HG03039 (cell line): Measurements from ENCODE around the gene SNX24.

Experiments
- ATAC-seq: cut with Tn5 transposase; IDR thresholded peaks from one replicate; pipeline ENCODE4 v1.9.1; 2021; ENCODE audit warnings: mild to moderate bottlenecking, moderate library complexity; ENCODE audit not compliant: unreplicated experiment

SNX24 gene

DNA sequence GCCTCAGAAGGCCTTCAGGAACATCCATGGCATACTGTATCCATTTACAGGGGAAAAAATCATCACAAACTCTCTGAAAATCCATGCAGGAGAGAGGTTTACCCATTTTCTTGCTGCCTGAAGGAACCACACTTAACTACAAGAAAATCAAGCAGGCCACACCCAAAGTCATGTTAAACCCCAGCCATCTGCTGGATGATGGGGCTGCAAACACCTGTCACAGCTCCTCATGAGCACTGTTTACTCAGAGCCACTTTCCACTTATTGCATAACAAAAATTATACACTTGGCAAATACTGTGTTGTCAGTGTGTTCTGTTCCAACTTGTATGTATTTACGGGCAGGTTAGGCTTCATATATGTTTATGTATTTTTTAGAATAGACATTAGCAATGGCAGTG, 155.3 kb downstream of the SNX24 start:
- no peak for ATAC-seq

DNA sequence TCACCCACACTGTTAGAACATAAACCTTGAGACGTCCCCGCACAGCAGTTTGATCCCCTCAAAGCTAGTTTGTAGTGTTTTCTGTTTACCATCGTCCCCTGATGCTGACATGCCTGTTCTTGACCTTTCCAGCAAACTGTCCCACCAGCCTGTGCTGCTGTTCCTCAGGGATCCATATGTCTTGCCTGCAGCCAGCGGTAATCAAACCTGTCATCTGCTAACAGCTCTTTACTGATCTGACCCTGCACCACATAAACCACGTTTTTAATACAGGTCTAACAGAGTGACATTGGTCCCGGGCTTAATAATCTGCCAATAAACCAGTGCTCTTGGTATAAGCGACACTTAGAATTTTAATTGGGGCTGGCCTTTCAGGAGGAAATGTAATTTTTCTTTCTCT, 156.4 kb downstream of the SNX24 start:
- ATAC-seq = no peak

DNA sequence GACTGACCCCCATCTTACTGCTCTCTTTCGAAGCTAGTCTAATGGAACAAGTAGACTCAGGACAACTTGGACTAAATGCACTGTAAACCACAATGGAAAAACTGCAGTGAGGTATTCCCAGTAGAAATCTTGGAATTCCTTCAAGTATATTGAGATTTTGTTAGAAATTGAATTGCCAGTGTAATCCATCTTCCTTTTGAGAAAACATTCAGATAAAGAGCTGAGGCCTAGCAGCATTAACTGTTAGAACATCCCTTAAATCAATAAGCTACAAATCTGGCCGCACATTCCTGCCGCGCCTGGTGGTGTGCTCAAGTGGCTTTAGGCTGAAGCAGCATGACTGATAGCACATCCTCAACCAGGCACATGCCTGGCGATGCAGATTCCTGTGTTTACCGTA, 161.8 kb downstream of the SNX24 start:
- no peak for ATAC-seq

DNA sequence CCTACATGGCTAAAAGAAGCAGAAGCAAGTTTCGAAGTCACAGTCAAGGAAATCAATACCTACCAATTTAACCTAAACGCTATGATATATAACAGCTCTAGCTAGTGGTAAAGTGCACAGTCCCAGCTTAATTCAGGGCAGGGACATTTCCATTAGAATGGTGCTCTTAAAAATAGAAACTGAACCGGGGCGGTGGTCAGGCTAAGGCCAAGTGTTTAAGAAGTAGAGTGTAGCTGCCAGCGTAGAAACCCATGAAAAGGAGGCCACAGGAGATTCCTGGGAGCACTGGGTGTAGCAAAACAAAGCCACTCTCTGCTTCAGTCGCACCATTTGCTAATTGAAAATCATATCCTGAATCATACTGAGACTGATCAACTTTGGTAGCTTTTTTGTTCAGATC, 162.3 kb downstream of the SNX24 start:
- ATAC-seq = no peak

DNA sequence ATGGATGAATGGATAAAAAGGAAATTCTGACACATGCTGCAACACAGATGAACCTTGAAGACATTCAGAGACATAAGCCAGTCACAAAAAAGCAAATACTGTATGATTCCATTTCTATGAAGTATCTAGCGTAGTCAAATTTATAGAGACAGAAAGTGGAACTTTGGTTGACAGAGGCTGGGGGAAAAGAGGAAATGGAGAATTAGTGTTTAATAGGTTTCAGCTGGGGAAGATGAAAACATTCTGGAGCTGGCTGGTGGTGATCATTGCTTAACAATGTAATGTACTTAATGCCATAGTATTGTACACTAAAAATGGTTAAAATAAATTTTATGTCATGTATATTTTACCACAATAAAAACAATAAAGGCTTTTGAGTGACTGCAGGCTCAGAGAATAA, 166.9 kb downstream of the SNX24 start:
- ATAC-seq = no peak

DNA sequence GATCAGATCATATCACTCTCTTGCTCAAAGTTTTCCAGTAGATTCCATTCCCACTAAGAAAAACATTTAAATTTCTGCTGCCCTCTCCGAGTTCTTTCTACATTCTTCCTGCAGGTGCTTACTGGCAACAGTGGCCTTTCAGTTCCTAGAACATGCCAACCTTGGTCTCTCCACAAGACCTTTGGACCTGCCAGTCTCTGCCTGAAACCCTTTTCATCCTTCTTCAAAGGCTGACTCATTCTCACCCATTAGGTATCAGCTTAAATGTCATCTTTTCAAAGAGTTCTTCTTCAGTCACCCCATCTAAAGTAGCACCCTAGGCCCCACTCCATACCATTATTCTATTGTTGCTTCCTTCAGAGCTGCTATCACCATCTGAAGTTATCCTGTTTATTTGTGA, 169.3 kb downstream of the SNX24 start:
- no peak for ATAC-seq

DNA sequence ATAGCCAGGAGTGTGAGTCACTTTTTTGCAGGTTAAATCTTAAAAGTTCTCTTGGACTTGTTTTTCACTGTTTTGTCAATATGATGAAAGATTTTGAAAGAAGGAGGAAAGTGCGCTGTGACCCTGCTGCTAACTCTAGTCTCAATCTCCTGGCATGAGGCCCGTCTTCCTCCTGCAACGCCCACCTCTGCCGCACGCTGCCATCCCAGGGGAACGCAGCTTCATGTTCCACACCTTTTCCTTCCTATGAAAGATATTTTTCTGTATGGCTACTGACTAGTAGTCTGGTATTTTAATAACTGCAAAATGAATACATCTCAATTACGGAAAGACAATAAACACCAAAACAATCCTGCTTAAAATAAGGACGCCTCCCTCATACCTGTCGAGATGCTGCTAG, 182.8 kb downstream of the SNX24 start:
- no peak for ATAC-seq

DNA sequence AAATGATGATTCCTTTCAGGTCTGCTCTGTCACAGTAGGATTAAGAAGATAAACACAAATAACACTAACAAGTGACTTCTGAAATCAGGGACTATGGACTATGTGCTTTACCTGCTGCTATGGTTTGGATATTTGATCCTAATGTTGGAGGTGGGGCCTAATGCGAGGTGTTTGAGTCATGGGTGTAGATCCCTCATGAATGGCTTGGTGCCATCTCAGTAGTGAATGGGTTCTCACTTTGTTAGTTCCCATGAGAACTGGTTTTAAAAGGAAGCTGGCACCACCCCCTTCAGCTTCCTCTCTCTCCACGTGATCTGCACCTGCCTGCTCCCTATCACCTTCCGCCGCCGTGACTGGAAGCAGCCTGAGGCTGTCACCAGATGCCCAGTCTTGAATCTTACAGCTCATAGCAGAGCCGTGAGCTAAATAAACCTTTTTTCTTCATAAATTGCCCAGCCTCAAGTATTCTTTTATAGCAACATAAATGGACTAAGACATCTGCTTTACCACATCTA, 187.8 kb downstream of the SNX24 start:
- ATAC-seq = no peak

DNA sequence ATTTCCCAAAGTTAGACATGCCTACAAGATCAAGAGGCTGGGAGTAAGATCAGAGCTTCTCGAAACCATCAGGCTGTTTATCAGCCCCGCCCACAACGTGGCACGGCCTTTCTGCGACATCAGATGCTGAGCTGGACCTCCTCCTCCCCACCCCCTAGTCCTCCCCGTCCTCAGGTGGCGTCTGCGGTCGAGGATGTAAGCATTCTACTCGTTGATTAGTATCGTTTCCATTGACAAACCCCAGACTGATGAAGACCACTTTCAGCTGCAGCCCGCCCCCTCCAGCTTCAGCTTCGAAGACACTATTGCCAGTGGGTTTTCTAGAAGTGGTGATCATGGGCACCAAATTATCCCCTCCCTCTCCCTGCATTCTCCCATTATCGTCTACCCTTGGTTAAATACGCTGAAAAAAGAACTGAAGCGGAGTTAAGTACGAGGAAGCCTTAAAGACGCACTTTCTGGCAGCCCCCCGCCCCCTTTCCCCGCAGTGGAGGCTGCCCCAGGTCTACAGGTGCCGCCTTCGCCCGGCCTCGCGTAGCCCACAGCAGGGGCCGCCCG, 190.0 kb downstream of the SNX24 start:
- ATAC-seq = no peak

DNA sequence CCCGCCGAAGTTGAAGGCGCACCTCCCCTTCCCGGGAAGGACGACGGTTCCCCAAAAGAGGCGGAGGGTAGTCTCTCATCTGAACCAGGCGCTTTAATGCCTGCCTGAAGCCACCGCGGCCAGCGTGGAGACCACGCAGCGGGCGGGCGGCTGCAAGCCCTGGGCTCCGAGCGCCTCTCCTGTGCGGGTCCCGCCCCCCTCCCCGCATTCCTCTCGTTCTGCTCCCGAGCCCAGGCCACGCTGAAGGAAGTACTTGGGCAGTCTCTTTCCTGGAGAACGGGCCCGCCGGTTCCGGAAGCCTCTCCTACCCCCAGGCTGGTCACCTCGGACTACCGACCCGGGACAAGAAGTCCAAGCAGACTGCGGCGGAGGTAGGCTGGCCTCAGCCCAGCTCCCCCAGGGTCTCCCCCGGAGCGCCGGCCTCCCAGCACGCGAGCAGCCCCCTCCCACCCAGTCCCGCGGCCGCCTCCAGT, 190.5 kb downstream of the SNX24 start:
- ATAC-seq = peak; percentile 12

DNA sequence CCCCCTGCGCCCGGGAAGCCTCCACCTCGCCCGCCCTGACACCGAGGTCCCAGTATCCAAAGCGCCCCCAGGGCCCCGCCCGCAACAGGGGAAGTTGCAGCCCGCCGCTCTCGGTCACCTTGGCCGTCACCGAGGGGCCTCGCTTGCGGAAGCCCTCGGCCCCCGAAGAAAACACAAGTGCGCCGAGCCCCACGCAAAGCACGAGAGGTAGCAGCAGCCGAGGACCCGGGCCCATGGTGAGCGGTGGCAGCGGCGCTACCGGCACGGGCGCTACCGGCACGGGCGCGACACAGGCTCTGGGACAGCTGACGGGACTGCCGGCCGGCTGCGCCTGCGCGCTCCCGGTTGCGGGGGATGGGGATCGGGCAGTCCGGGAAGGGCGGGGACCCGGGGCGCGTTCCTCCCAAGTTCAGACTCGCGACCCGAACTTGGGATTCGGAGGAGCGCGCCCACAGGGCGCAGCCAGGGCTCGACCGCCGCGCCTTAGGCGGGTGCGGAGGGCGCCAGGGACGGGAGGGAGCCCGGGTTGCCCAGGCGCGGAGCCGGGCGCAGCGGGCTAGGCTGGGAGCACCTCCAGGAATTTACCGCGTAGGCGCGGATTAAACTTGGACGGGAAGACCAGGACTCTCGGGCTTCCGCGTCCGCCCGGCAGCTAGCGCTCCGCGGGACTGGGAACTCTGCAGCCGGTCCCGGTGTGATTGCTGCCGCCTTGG, 191.1 kb downstream of the SNX24 start, which contains the start of gene PPIC:
Gene PPIC, minus strand, starts transcription at position 335 of the 713 bp plus-strand sequence. Its CDS starts 100 bp downstream, at position 235.
- peak; percentile 66 for ATAC-seq

DNA sequence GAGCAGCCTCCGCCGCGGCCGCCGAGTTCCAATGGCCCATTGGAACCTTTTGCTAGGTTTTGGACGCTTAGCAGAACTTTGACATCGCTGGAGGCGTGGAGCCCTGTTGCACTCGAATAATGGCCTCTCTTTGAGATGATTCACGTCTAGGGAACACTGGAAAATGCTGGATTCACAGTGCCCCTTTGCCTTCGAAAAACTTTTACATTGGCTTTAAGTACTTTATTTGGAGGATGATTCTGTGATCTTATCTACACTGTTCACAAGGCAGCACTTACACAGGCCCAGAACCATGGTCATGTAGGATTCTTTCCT, 191.6 kb downstream of the SNX24 start:
- no peak for ATAC-seq

DNA sequence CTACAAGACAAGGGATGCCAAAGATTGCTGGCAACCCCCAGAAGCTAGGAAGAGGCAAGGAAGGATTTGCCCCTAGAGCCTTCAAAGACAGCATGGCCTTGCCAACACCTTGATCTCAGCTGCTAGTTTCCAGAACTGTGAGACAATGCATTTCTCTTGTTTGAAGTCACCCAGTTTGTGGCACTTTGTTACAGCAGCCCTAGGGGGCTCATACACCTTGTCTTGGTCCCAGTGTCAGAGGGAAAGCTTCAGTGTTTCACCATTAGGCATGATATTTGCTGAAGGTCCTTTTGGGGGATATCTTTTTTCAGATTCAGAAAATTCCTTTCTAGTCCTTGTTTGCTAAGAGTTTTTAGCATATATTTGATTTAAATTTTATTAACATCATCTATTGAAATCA, 194.3 kb downstream of the SNX24 start:
- ATAC-seq = no peak

DNA sequence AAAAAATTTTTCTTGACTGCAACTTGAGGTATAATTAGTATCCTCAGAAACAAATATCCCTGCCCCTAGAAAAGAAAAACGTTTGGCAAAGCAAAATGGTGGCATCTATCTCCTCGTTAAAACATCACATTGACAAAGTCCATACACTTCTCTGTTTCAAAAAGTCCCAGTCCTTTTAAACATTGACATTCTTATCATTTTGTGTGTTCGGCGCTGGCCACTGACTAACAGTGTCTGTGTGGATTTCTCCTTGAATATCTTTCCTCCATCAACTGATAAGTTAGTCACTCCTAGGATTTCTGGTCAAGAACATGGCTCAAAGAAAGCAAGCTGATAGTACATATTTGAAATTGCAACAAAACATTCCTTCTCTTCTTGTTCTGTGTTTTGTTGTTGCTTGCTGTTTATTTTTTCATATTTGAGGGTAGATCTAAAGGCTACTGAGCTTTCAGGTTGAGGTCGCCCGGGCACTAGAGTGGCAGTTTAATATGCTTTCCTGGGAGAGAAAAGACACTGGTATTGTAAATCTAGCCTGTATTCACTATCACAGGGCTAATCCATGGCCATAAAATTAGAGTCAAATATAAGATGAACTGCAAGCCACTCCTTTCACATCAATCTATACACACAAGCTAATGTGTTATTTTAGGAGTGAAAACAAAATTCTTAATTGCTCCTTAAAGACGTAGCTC, 199.7 kb downstream of the SNX24 start:
- no peak for ATAC-seq

DNA sequence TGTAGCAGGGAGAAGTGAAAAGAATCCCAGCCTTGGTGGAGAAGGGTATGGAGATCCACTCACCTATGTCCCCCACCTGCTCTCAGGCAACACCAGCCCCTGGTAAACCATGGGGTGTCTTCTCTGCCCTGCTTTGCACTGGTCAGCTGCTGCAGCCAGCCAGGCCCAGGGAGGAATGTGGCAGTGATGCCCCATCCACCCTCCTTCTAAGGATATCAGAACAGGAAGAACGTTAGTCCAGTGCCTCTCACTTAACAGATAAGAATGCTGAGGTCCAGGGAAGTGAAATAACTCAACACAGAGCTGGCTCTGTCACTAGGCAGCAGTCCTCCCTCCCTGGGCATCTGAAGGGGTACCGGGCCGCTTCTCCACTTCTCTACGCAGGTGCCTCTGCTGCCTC, 200.8 kb downstream of the SNX24 start:
- ATAC-seq = no peak

DNA sequence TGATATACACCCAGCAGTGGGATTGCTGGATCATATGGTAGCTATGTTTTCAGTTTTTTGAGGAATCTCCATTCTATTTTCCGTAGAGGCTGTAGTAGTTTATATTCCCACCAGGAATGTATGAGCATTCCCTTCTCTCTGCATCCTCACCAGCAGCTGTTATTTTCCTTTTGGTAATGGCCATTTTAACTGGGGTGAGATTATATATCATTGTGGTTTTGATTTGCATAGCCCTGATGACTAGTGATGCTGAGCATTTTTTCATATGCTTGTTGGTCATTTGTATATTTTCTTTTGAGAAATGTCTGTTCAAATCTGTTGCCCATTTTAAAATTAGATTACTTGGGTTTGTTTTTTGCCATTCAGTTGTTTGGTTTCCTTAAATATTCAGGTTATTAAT, 202.3 kb downstream of the SNX24 start:
- ATAC-seq = no peak

DNA sequence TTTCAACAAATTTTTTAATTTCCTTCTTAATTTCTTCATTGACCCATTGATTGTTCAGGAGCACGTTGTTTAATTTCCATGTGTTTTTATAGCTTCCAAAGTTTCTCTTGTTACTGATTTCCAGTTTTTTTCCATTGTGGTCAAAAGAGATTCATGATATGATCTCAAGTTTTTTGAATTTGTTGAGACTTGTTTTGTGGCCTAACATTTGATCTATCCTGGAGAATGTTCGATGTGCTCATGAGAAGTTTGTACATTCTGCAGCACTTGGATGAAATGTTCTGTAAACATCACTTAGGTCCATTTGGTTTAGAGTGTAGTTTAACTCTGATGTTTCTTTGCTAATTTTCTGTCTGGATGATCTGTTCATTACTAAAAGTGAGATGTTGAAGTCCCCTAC, 205.8 kb downstream of the SNX24 start:
- no peak for ATAC-seq
